ENCODE measurements around the gene CDH5.

Gene CDH5

DNA sequence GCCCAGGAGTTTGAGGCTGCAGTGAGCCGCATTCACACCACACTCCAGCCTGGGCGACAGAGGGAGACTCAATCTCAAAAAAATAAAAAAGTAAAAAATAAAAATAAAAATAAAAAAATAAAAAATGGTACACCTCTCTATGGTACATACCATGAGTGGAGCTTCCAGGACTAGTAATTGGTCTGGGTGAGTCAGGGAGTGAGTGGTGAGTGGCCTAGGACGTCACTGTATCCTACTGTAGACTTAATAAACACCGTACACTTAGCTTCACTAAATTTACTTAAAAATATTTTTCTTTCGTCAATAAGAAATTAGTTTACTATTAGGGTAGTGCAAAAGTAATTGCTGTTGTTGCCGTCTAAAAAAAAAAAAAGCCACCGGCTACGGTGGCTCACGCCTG is 9.0 kb downstream of the CDH5 start:
- TF ChIP-seq, protein P1, sequence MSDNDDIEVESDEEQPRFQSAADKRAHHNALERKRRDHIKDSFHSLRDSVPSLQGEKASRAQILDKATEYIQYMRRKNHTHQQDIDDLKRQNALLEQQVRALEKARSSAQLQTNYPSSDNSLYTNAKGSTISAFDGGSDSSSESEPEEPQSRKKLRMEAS (IDR thresholded peaks at IDR 0.05; ENCODE audit: low read depth, low read length), result no peak
- no peak for TF ChIP-seq POLR2A (IDR thresholded peaks at IDR 0.05; ENCODE audit: extremely low read depth, insufficient read length)
- TF ChIP-seq, protein P2, sequence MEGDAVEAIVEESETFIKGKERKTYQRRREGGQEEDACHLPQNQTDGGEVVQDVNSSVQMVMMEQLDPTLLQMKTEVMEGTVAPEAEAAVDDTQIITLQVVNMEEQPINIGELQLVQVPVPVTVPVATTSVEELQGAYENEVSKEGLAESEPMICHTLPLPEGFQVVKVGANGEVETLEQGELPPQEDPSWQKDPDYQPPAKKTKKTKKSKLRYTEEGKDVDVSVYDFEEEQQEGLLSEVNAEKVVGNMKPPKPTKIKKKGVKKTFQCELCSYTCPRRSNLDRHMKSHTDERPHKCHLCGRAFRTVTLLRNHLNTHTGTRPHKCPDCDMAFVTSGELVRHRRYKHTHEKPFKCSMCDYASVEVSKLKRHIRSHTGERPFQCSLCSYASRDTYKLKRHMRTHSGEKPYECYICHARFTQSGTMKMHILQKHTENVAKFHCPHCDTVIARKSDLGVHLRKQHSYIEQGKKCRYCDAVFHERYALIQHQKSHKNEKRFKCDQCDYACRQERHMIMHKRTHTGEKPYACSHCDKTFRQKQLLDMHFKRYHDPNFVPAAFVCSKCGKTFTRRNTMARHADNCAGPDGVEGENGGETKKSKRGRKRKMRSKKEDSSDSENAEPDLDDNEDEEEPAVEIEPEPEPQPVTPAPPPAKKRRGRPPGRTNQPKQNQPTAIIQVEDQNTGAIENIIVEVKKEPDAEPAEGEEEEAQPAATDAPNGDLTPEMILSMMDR (IDR thresholded peaks at IDR 0.05; ENCODE audit: low read depth, low read length), result no peak
- no peak for TF ChIP-seq MYC (IDR thresholded peaks at IDR 0.05; ENCODE audit: low read depth, low read length)
- H3K4me3 ChIP-seq (ENCODE audit: low read depth, low read length), result no peak overlapping the region
- DNase-seq (ENCODE audit: low read depth), result no peak

DNA sequence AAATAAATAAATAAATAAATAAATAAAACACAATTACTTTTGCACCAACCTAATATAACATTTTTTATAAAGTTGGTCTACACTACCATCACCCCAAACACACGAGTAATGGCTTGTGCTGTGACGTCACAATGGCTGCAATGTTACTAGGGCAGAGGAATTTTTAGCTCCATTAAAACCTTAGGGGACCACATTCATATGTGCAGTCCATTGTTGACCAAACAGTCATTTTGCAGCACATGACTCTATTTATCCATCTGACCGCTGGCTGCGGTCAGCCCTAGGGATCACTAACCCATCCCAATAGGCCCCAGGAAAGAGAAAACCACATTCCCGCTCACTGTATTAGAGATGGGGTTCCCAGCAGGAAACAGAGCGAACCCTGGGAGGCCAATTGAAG is 9.6 kb downstream of the CDH5 start:
- DNase-seq (ENCODE audit: low read depth), result no peak
- H3K4me3 ChIP-seq (ENCODE audit: low read depth, low read length), result no peak overlapping the region
- TF ChIP-seq MYC (IDR thresholded peaks at IDR 0.05; ENCODE audit: low read depth, low read length), result no peak

DNA sequence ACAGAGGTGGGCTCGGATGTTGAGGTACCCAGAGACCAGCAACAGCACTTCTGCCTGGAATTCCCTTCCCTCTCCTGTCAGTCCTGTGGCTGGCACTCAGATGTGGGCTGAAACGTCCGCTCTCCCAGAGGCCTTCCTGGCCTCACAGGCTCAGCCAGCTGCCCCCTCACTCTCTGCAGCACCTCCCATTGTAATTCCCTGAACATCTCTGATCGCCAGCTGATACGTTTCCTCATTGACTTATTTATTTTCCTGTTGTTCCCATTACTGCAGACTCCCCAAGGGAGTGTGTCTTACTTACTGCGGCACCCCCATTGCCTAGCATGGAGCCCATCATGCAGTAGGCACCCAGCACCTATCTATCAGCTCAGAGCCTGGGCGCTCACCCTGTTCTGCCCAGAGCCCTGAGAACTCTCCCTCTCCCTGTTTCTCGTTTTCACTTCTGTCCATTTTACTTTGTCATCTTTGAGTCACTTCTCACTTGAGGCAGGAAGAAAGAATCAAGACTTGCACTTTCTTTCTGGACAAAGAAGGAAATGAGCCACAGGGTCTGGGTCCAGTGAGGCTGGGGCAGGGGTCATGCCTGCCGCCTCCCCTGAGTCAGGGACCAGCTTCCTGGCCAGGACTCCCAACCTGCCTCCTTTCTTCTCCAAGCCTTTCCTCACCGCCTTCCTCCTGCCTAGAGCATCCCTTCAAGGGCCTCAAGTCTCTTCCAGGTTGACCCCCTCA is 10.2 kb downstream of the CDH5 start:
- TF ChIP-seq, protein P2 (IDR thresholded peaks at IDR 0.05; ENCODE audit: low read depth, low read length), result no peak
- no peak for TF ChIP-seq MYC (IDR thresholded peaks at IDR 0.05; ENCODE audit: low read depth, low read length)
- TF ChIP-seq POLR2A (IDR thresholded peaks at IDR 0.05; ENCODE audit: extremely low read depth, insufficient read length), result no peak
- TF ChIP-seq, protein P1 (IDR thresholded peaks at IDR 0.05; ENCODE audit: low read depth, low read length), result no peak
- H3K4me3 ChIP-seq (ENCODE audit: low read depth, low read length), result no peak overlapping the region
- DNase-seq (ENCODE audit: low read depth), result no peak

DNA sequence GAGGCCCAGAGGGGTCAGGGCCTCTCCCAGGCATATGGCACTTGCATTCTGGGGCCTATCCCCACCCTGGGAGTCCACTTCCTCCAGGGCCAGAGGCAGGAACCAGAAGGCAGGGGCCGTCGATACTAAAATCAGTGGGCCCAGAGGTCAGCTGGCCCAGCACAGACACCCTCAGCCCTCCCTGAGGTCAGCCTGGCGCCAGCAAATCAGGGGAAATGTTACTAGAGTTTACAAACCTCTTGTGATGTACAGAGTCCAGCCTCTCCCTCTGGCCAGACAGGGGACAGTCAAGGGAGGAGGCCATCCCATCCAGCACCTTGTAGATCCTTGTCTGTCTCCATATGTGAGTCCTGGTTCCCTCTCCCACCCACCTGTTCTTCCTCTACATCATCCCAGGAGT is 10.8 kb downstream of the CDH5 start:
- H3K4me3 ChIP-seq (ENCODE audit: low read depth, low read length), result no peak overlapping the region
- no peak for DNase-seq (ENCODE audit: low read depth)
- TF ChIP-seq, protein P1 (IDR thresholded peaks at IDR 0.05; ENCODE audit: low read depth, low read length), result no peak
- TF ChIP-seq POLR2A (IDR thresholded peaks at IDR 0.05; ENCODE audit: extremely low read depth, insufficient read length) (no peak), MYC (IDR thresholded peaks at IDR 0.05; ENCODE audit: low read depth, low read length) (no peak)
- TF ChIP-seq, protein P2 (IDR thresholded peaks at IDR 0.05; ENCODE audit: low read depth, low read length), result no peak

DNA sequence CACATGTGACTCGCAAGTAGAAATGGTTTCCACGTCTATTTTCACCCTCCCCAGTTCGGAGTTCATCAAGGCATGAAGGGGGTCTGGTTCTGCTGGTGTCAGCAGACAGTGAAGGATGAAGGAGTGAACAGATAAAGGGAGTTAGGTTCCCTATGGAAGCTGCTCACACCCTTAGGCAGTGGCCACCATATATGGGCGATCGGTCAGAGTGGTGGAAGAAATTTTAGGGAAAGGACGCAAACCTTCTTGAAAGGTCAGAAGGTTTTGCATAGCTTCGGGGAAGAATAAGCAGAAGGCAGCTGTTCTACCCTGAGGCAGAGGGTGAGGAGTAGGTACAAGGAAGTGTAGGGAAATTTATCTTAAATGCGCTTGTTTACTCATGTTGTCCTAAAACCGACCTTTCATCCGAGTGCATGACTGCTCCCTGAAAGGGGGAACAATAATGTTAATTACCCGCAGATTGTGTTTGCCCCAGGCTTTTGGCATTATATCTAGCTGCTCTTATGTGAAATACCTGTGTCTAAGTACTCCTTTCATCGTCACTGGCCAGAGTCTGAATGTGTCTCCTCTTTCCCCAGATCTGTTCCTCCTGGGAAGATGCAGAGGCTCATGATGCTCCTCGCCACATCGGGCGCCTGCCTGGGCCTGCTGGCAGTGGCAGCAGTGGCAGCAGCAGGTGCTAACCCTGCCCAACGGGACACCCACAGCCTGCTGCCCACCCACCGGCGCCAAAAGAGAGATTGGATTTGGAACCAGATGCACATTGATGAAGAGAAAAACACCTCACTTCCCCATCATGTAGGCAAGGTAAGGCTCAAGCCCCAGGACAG is 12.5 kb downstream of the CDH5 start:
- DNase-seq (ENCODE audit: low read depth), result no peak
- H3K4me3 ChIP-seq (ENCODE audit: low read depth, low read length), result no peak overlapping the region
- TF ChIP-seq, protein P2 (IDR thresholded peaks at IDR 0.05; ENCODE audit: low read depth, low read length), result no peak
- TF ChIP-seq, protein P1 (IDR thresholded peaks at IDR 0.05; ENCODE audit: low read depth, low read length), result no peak
- TF ChIP-seq MYC (IDR thresholded peaks at IDR 0.05; ENCODE audit: low read depth, low read length), result no peak
- TF ChIP-seq POLR2A (IDR thresholded peaks at IDR 0.05; ENCODE audit: extremely low read depth, insufficient read length), result no peak

DNA sequence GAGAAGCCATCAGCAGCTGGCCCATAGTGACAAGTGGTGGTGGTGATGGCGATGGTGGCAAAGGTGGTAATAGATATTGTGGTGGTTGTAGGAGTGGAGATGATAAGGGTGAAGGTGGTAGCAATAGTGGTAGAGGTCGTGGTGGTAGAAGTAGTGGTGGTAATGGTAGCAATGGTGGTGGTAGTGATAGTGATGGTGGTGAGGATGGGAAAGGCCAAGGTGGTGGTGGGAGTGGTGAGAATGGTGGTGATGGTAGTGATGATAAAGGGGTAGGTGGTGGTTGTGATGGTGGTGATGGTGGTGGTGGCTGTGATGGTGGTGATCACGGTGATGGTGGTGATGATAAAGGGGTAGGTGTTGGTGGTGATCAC is 13.1 kb downstream of the CDH5 start:
- TF ChIP-seq, protein P2 (IDR thresholded peaks at IDR 0.05; ENCODE audit: low read depth, low read length), result no peak
- TF ChIP-seq MYC (IDR thresholded peaks at IDR 0.05; ENCODE audit: low read depth, low read length), result no peak
- no peak for TF ChIP-seq POLR2A (IDR thresholded peaks at IDR 0.05; ENCODE audit: extremely low read depth, insufficient read length)
- TF ChIP-seq, protein P1 (IDR thresholded peaks at IDR 0.05; ENCODE audit: low read depth, low read length), result no peak
- H3K4me3 ChIP-seq (ENCODE audit: low read depth, low read length), result no peak overlapping the region
- no peak for DNase-seq (ENCODE audit: low read depth)
